ENCODE data around the gene MAB21L3.

MAB21L3 gene

GRCh38 chr1:116110567-116111523, at the start of gene MAB21L3:
Gene MAB21L3 (plus strand): TSS chr1:116111399. CDS start chr1:116112616, 1,217 bp downstream.
- Histone ChIP-seq H3K4me1 (peaks cover 0 to 20% (median 8%) of the 10 kb centered on the region in 10 experiments; a peak in 14 of 20 replicates), H3K4me3 (no peak within 1 kb of the TSS), H3K9ac (no peak within 1 kb of the TSS), H4K20me1 (no peaks in the 10 kb centered on the region), H3K27me3 (no peaks in the 10 kb centered on the region), H3K9me3 (replicated peaks in 1 of 11) (no peaks in the 10 kb centered on the region), H3K36me3 (no peaks in the 10 kb centered on the region), H3K27ac (no peak within 1 kb of the TSS), H3K4me2 (peak within 1 kb of the TSS in 3 of 11 experiments; percentile 16 to 27 (median 18); a peak in 1 of 22 replicates)
- no peak for TF ChIP-seq Cebpa-rat (IDR thresholded peaks at IDR 0.05)

- no peak overlapping the region for H3K9ac ChIP-seq
- H3K9me3 ChIP-seq (replicated peaks in 1 of 11) = peaks cover 13 to 18% (median 14%) of the 10 kb centered on the region in 11 experiments; a peak in 18 of 22 replicates
- TF ChIP-seq Cebpa-rat (IDR thresholded peaks at IDR 0.05) = no peak
Measured at GRCh38 chr1:116062201-116062600, 49.0 kb upstream of the MAB21L3 start.

DNA sequence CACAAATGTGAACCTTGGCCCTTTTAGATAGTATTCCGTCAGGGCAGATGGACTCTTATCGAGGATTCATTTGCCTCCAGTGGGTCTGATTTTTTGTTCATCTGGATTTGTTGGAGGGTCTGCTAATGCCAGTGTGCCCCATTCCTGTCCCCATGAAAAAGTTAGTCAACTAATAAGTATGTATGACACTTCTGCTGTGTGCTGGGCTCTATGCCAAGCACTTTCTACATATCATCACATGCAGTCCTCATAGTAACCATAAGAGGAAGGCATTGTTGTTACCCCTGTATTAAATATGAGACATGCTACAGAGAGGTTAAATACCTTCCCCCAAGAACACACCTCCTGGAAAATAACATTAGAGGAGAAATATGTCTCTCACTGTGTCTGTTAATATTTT, 46.6 kb upstream of the MAB21L3 start:
- Histone ChIP-seq H3K9ac (no peak overlapping the region), H3K4me1 (no peaks in the 10 kb centered on the region), H3K9me3 (replicated peaks in 1 of 11) (0 out of 22 replicates have a peak, but pooled peaks cover 0 to under 1% (median 0%) of the 10 kb centered on the region in 11 experiments), H4K20me1 (no peaks in the 10 kb centered on the region), H3K36me3 (peaks cover 0 to 17% (median 0%) of the 10 kb centered on the region in 11 experiments; a peak in 2 of 22 replicates), H3K27ac (no peak overlapping the region), H3K4me2 (no peak overlapping the region), H3K4me3 (no peak overlapping the region), H3K27me3 (no peaks in the 10 kb centered on the region)
- no peak for TF ChIP-seq Cebpa-rat (IDR thresholded peaks at IDR 0.05)

More at GRCh38 chr1:116062201-116062600, 49.0 kb upstream of the MAB21L3 start:
- Histone ChIP-seq H3K27ac (no peak overlapping the region), H3K4me2 (no peak overlapping the region), H3K4me3 (no peak overlapping the region), H3K27me3 (no peaks in the 10 kb centered on the region), H3K36me3 (peaks cover 0 to 10% (median 0%) of the 10 kb centered on the region in 11 experiments; a peak in 2 of 22 replicates), H3K4me1 (no peaks in the 10 kb centered on the region), H4K20me1 (no peaks in the 10 kb centered on the region)

DNA sequence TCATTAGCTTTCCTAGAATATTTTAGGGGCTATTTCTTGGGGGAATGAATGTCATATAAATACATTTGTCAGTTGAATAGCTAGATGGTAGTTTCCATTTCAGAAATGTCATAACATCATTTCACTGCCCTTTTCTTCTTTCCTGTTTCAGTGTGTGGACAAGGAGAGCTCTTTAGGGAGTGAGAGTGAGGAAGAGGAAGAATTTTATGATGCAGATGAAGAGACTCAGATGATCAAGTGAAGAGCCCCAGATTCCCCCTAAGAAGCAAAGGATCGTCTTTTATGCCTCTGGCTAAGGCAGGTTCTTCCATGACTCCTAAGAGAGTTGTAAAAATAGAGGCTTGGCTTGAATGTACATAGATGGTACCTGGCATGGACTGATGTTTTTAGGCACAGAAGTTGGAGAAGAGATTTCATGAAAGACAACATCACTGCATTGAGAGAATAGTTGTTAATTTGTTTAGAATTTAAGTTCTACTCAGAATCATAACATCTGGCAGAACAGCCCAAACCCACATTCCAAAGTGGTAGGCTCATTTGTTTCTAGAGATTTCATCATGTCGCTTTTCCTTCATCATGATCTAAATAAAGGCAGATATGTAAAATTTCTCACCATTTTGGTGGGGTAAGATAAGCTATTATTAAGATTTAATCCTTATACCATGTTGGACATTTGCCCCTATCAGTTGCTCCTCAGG, 44.2 kb upstream of the MAB21L3 start:
- H3K4me3 ChIP-seq = no peak overlapping the region
- no peaks in the 10 kb centered on the region for H3K4me1 ChIP-seq
- H3K9ac ChIP-seq = no peak overlapping the region
- no peak overlapping the region for H3K4me2 ChIP-seq
- no peaks in the 10 kb centered on the region for H3K27me3 ChIP-seq
- H3K9me3 ChIP-seq (replicated peaks in 1 of 11) = no peaks in the 10 kb centered on the region
- no peak overlapping the region for H3K27ac ChIP-seq
- no peak for TF ChIP-seq Cebpa-rat (IDR thresholded peaks at IDR 0.05)
- H4K20me1 ChIP-seq = no peaks in the 10 kb centered on the region
- peaks cover 0 to 17% (median 0%) of the 10 kb centered on the region in 11 experiments; a peak in 2 of 22 replicates for H3K36me3 ChIP-seq

GRCh38 chr1:116067566-116067890, 43.7 kb upstream of the MAB21L3 start:
- Histone ChIP-seq H3K4me3 (no peak overlapping the region), H3K4me1 (no peaks in the 10 kb centered on the region), H3K36me3 (peaks cover 0 to 17% (median 0%) of the 10 kb centered on the region in 11 experiments; a peak in 2 of 22 replicates), H3K9ac (no peak overlapping the region), H3K9me3 (replicated peaks in 1 of 11) (no peaks in the 10 kb centered on the region), H3K27me3 (no peaks in the 10 kb centered on the region), H3K27ac (no peak overlapping the region), H3K4me2 (no peak overlapping the region), H4K20me1 (no peaks in the 10 kb centered on the region)
- TF ChIP-seq Cebpa-rat (IDR thresholded peaks at IDR 0.05) = no peak

GRCh38 chr1:116075575-116075974, 35.6 kb upstream of the MAB21L3 start:
- no peak overlapping the region for H3K4me2 ChIP-seq
- H3K27me3 ChIP-seq = no peaks in the 10 kb centered on the region
- no peaks in the 10 kb centered on the region for H3K36me3 ChIP-seq
- H3K9ac ChIP-seq = no peak overlapping the region
- no peaks in the 10 kb centered on the region for H4K20me1 ChIP-seq
- H3K27ac ChIP-seq = no peak overlapping the region
- TF ChIP-seq Cebpa-rat (IDR thresholded peaks at IDR 0.05) = no peak
- H3K4me3 ChIP-seq = no peak overlapping the region
- H3K9me3 ChIP-seq (replicated peaks in 1 of 11) = no peaks in the 10 kb centered on the region
- peaks cover 0 to 4% (median 0%) of the 10 kb centered on the region in 10 experiments; a peak in 1 of 20 replicates for H3K4me1 ChIP-seq

DNA sequence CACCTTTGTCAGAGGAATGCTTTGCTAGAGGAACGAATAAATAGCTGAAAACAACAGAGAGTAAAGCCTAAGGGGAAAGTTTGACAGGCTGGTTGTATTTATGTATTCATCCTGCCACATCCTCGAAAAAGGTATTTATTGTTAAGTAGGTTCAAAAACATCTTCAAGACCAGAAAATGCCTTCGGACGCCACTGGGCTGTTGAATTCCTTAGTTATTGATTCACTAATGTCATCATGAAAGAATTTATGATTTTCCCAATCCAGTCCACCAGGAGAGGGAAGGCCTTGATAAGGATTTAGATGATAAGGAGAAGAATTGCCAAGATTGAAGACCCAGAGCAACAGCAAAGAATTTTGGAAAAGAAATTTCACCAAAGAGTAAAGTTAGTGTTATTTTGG, 35.2 kb upstream of the MAB21L3 start:
- H3K36me3 ChIP-seq = no peaks in the 10 kb centered on the region
- no peak for TF ChIP-seq Cebpa-rat (IDR thresholded peaks at IDR 0.05)

DNA sequence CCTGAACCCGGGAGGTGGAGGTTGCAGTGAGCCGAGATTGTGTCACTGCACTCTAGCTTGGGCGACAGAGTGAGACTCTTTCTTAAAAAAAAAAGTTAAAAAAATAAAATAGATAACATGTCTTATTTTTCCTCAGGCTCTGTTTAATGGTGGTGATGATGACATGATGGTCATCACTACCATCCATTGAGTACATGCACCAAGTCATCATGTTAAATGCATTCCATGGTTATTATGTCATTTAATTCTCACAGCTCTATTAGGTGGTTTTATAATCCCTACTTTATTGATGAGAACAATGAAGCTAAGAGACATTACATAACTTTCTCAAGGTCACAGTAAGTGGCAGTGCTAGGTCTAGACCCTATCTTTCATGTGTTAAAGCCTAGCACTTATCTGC, 34.4 kb upstream of the MAB21L3 start:
- Histone ChIP-seq H3K9me3 (replicated peaks in 1 of 11) (no peaks in the 10 kb centered on the region), H3K9ac (no peak overlapping the region), H3K36me3 (no peaks in the 10 kb centered on the region), H3K4me2 (no peak overlapping the region), H3K4me3 (no peak overlapping the region), H3K27me3 (no peaks in the 10 kb centered on the region), H3K27ac (no peak overlapping the region), H4K20me1 (no peaks in the 10 kb centered on the region), H3K4me1 (peaks cover 0 to 4% (median 0%) of the 10 kb centered on the region in 10 experiments; a peak in 1 of 20 replicates)
- no peak for TF ChIP-seq Cebpa-rat (IDR thresholded peaks at IDR 0.05)

More for the DNA sequence above, 35.2 kb upstream of the MAB21L3 start:
- Histone ChIP-seq H3K9ac (no peak overlapping the region), H3K4me2 (no peak overlapping the region), H4K20me1 (no peaks in the 10 kb centered on the region), H3K27me3 (no peaks in the 10 kb centered on the region), H3K9me3 (replicated peaks in 1 of 11) (no peaks in the 10 kb centered on the region), H3K27ac (no peak overlapping the region), H3K4me3 (no peak overlapping the region), H3K4me1 (peaks cover 0 to 4% (median 0%) of the 10 kb centered on the region in 10 experiments; a peak in 1 of 20 replicates)

GRCh38 chr1:116078699-116079223, 32.4 kb upstream of the MAB21L3 start:
- Histone ChIP-seq H3K4me1 (peaks cover 0 to 4% (median 0%) of the 10 kb centered on the region in 10 experiments; a peak in 1 of 20 replicates), H3K9ac (no peak overlapping the region), H3K9me3 (replicated peaks in 1 of 11) (no peaks in the 10 kb centered on the region), H4K20me1 (no peaks in the 10 kb centered on the region), H3K4me3 (no peak overlapping the region), H3K27me3 (no peaks in the 10 kb centered on the region), H3K36me3 (no peaks in the 10 kb centered on the region), H3K27ac (no peak overlapping the region), H3K4me2 (no peak overlapping the region)
- TF ChIP-seq Cebpa-rat (IDR thresholded peaks at IDR 0.05) = no peak
